Esophagus (tissue), 2 donors: ENCODE data around the gene NCAM1. TPM values are rescaled to one million over a fixed set of nuclear protein-coding genes. Genes with fewer than 3 reads are reported as not detected.
"Not testable (repeated sequence)": the region's sequence is repeated elsewhere in the genome, so short reads cannot be mapped to it uniquely, and the experiment has no call there.

Experiments used
- H3K27ac ChIP-seq, 2 donors: one replicate each; pipeline ENCODE4 v1.5.1; 2013; ENCODE audit warnings: low read depth in 2 of 2, mild to moderate bottlenecking in 2 of 2, inconsistent platforms in 1 of 2, low read length in 1 of 2, moderate library complexity in 1 of 2
- H3K27me3 ChIP-seq, 2 donors: one replicate each; pipeline ENCODE4 v1.6.1; 2013; ENCODE audit warnings: low read length in 2 of 2, control low read depth in 1 of 2, mild to moderate bottlenecking in 1 of 2; ENCODE audit not compliant: insufficient read depth in 2 of 2, control insufficient read depth in 1 of 2
- H3K36me3 ChIP-seq, 2 donors: one replicate each; pipeline ENCODE4 v1.6.1; 2013; ENCODE audit warnings: low read length in 1 of 2; ENCODE audit not compliant: control insufficient read depth in 2 of 2, insufficient read depth in 2 of 2
- H3K4me1 ChIP-seq, 2 donors: one replicate each; pipeline ENCODE4 v1.6.1; 2013; ENCODE audit warnings: low read length in 1 of 2; ENCODE audit not compliant: control insufficient read depth in 2 of 2, insufficient read depth in 2 of 2
- H3K4me3 ChIP-seq, 2 donors: one replicate each; pipeline ENCODE4 v1.5.1; 2013; ENCODE audit warnings: low read length in 2 of 2, mild to moderate bottlenecking in 2 of 2, low read depth in 1 of 2, moderate library complexity in 1 of 2
- H3K9me3 ChIP-seq, 2 donors: one replicate each; pipeline ENCODE4 v1.6.1; 2013; ENCODE audit warnings: mild to moderate bottlenecking in 2 of 2, low read depth in 1 of 2, low read length in 1 of 2, moderate library complexity in 1 of 2; ENCODE audit not compliant: control insufficient read depth in 2 of 2, insufficient read depth in 1 of 2
- WGBS, 2 donors: extraction: QIAGEN DNeasy Blood & Tissue Kit; methylation state at CpG; one replicate each; pipeline ENCODE4 v1.1.7; 2013; 5-methylcytosine and 5-hydroxymethylcytosine counted together
- polyA plus RNA-seq, 2 donors: library from polyadenylated mRNA; stranded (reverse); fragments of 200-250 nt; gene quantifications; one replicate each; pipeline ENCODE4 v1.2.3, GENCODE V29; 2013
- donor health status: healthy with polysubstance abuse.
- donor health status: Bipolar disorder and iron deficiency.

NCAM1 gene
- polyA plus RNA-seq, 2 donors = 1.7 to 2.2 TPM

DNA sequence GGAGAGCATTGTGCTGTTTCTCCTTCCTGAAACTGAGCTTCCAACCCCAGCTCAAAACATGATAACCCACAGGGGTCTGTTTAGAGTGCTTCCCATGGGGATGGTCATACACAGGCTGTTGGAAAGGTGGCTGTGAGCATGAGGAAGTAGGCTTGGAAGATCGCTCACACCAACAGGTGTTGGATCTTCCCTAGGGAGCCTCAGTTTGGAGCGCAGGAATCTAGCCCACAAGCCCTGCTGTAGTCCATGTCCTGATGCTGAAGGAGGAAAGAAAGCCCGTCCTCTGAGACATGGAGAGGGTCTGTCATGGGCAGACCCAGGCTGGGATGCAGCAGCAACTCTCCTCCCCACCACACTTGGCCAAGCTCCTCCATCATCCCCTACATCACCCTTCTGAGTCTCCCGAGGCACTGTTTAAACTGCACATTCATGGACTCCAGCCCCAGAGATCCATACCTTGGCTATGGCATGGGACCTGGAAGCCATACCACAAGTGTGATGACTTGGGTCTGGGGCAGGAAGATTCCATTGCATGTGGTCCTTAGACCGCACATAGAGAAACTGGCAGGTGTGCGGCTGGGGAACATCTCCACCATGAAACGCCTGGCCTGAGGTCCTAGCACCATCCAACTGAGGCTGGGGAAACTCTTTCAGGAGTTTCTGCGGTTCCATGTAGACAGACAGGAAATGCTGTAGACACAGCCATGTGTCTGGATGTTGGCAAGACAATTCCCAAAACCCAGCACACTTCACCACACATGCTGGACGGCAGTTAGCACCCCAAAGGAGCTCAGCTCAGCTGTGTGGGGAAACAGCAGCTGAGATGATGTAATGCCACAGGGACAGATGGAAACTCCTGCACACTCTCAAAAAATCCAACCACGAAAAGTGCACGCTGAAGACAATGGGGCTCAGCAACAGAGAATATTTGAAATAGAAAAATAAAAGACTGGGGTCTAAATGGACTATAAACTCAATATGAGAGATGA, 325.6 kb downstream of the NCAM1 start:
- Histone ChIP-seq H3K36me3 (no peaks in the 10 kb centered on the region), H3K4me1 (peaks cover 0 to 2% of the 10 kb centered on the region in 2 donors), H3K27ac (no peak overlapping the region), H3K4me3 (no peak overlapping the region), H3K27me3 (no peaks in the 10 kb centered on the region), H3K9me3 (no peaks in the 10 kb centered on the region)
- 79 to 81% methylated on average over 11 of the region's 11 CpGs for WGBS, 2 donors

- no peak overlapping the region for H3K4me3 ChIP-seq
- H3K27ac ChIP-seq = no peak overlapping the region
- peaks cover 0 to 2% of the 10 kb centered on the region in 2 donors for H3K4me1 ChIP-seq
- WGBS, 2 donors = 61 to 64% methylated on average over 3 of the region's 3 CpGs
- H3K9me3 ChIP-seq = no peaks in the 10 kb centered on the region
- H3K27me3 ChIP-seq = no peaks in the 10 kb centered on the region
- no peaks in the 10 kb centered on the region for H3K36me3 ChIP-seq
These were observed 326.6 kb downstream of the NCAM1 start for GRCh38 chr11:113287801-113288200.

DNA sequence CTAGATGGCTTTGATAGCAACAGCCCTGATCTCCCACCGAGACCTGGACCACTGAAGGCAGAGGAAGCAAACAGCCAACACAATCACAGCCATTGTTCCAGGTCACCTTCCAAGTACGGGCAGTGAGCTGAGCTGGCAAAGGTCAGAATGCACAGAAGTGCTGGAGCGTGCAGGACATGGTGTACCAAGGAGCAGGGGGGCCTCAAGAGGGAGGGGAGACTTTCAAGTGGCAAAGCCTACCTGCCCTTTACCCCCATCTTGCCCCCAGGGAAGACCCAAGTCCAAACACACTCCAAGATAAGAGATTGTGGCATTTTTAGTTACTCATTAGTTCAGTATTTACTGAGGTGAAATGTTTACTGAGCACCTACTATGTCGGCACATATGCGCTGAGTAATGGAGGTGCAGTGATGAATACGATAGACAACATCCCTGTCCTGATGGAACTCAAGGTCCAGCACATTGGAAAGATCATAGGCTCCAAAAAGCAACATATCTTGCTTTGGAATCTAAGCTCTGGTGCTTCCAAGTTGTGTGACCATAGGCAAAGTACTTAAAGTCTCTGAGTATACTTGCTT, 327.2 kb downstream of the NCAM1 start:
- H3K4me1 ChIP-seq = peaks cover 0 to 2% of the 10 kb centered on the region in 2 donors
- no peak overlapping the region for H3K27ac ChIP-seq
- H3K27me3 ChIP-seq = no peaks in the 10 kb centered on the region
- H3K4me3 ChIP-seq = no peak overlapping the region
- 78 to 88% methylated on average over 6 of the region's 6 CpGs for WGBS, 2 donors
- H3K9me3 ChIP-seq = no peaks in the 10 kb centered on the region
- no peaks in the 10 kb centered on the region for H3K36me3 ChIP-seq

DNA sequence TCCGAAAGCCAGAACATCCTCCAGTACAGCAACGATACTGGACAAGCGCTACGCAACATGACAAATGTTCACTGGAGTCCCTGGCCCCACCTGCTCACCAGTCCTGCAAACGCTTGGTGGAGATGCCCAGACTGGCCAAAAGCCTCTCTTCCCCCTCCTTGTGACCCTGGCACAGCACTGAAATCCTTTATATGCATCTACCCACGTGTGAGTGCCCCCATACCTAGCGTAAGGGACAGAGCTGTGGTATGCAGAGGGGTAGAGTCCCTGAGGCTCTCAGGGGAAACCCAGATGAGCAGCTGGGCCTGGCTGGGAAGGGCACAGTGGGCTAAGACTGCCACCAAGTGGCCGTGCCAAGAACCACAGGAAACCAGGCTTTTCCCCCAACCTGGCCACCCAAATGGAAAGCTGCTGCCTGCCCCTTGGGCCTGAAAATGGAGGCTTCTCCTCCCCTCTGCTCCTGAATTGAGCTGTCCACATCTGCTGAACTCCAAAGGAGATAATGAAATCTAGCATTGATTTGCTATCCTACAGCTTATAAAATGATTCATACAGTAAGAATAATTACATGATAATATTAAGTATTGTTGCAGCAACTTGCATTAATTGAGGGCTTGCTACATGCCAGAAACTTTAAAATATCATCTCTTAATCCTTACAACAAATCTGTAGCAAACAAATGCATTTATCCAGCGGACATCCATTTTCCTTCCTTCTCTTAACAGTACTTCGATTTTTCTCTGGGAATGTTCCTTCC, 328.4 kb downstream of the NCAM1 start:
- no peaks in the 10 kb centered on the region for H3K27me3 ChIP-seq
- H3K4me3 ChIP-seq = no peak overlapping the region
- 51 to 56% methylated on average over 10 of the region's 10 CpGs for WGBS, 2 donors
- H3K9me3 ChIP-seq = no peaks in the 10 kb centered on the region
- H3K27ac ChIP-seq = no peak overlapping the region
- no peaks in the 10 kb centered on the region for H3K36me3 ChIP-seq
- peaks cover 0 to 2% of the 10 kb centered on the region in 2 donors for H3K4me1 ChIP-seq

- H3K4me1 ChIP-seq = no peaks in the 10 kb centered on the region
- H3K4me3 ChIP-seq = no peak overlapping the region
- no peaks in the 10 kb centered on the region for H3K36me3 ChIP-seq
- WGBS, 2 donors = 63 to 75% methylated on average over 5 of the region's 5 CpGs
- no peaks in the 10 kb centered on the region for H3K9me3 ChIP-seq
- H3K27ac ChIP-seq = no peak overlapping the region
- no peaks in the 10 kb centered on the region for H3K27me3 ChIP-seq
These were observed 332.7 kb downstream of the NCAM1 start for GRCh38 chr11:113293936-113294335.

GRCh38 chr11:113295993-113296392, 334.8 kb downstream of the NCAM1 start:
- Histone ChIP-seq H3K27me3 (no peaks in the 10 kb centered on the region), H3K27ac (no peak overlapping the region), H3K9me3 (no peaks in the 10 kb centered on the region), H3K4me1 (no peaks in the 10 kb centered on the region), H3K36me3 (no peaks in the 10 kb centered on the region), H3K4me3 (no peak overlapping the region)
- 83% methylated on average over 7 of the region's 7 CpGs for WGBS, 2 donors

- H3K36me3 ChIP-seq = no peaks in the 10 kb centered on the region
- 81 to 91% methylated on average over 2 of the region's 2 CpGs for WGBS, 2 donors
- H3K27me3 ChIP-seq = no peaks in the 10 kb centered on the region
- H3K27ac ChIP-seq = no peak overlapping the region
- no peak overlapping the region for H3K4me3 ChIP-seq
- no peaks in the 10 kb centered on the region for H3K4me1 ChIP-seq
- no peaks in the 10 kb centered on the region for H3K9me3 ChIP-seq
These were observed 335.4 kb downstream of the NCAM1 start for GRCh38 chr11:113296447-113297205.

- not testable (repeated sequence) for H3K36me3 ChIP-seq, H3K27me3 ChIP-seq, H3K4me1 ChIP-seq, H3K9me3 ChIP-seq, H3K27ac ChIP-seq, H3K4me3 ChIP-seq
- 90 to 95% methylated on average over 3 of the region's 3 CpGs for WGBS, 2 donors
These were observed 337.3 kb downstream of the NCAM1 start for GRCh38 chr11:113298496-113298895.

GRCh38 chr11:113304916-113305315, 343.7 kb downstream of the NCAM1 start:
- H3K27ac ChIP-seq = no peak overlapping the region

More at GRCh38 chr11:113304916-113305315, 343.7 kb downstream of the NCAM1 start:
- Histone ChIP-seq H3K27me3 (no peaks in the 10 kb centered on the region), H3K4me1 (no peaks in the 10 kb centered on the region), H3K36me3 (no peaks in the 10 kb centered on the region), H3K9me3 (no peaks in the 10 kb centered on the region), H3K4me3 (no peak overlapping the region)
